Pulmonary artery endothelial cell (primary cell): ENCODE results near the gene NKD1. TPM values are rescaled to one million over a fixed set of nuclear protein-coding genes. Genes with fewer than 3 reads are reported as not detected.
"Not testable (repeated sequence)": the region's sequence is repeated elsewhere in the genome, so short reads cannot be mapped to it uniquely, and the experiment has no call there.

Source experiments
- DNase-seq: peaks from one replicate; pipeline ENCODE4 v3.0.0-alpha.2; 2011; ENCODE audit warnings: low read depth, low spot score
- total RNA-seq: library from RNA; depleted of rRNA; stranded (reverse); fragments of >200 nt; gene quantifications from 2 replicates; pipeline ENCODE4 v1.2.3, GENCODE V29; 2014

Gene NKD1
- total RNA-seq, 1 donor from 2014 or later: 0.07 TPM

- DNase-seq: not testable (repeated sequence)
Measured at GRCh38 chr16:50579373-50579772, 31.2 kb downstream of the NKD1 start.

- no peak for DNase-seq
Measured at GRCh38 chr16:50580180-50580798, 32.1 kb downstream of the NKD1 start.

GRCh38 chr16:50581845-50582244, 33.6 kb downstream of the NKD1 start:
- no peak for DNase-seq

GRCh38 chr16:50583211-50583610, 35.0 kb downstream of the NKD1 start:
- no peak for DNase-seq

GRCh38 chr16:50584033-50584722, 36.0 kb downstream of the NKD1 start:
- DNase-seq: no peak

- no peak for DNase-seq
Measured at GRCh38 chr16:50585331-50585776, 37.2 kb downstream of the NKD1 start.

- no peak for DNase-seq
Measured at GRCh38 chr16:50587543-50587942, 39.3 kb downstream of the NKD1 start.

- no peak for DNase-seq
Measured at GRCh38 chr16:50588276-50588675, 40.1 kb downstream of the NKD1 start.

GRCh38 chr16:50591209-50591608, 43.0 kb downstream of the NKD1 start:
- no peak for DNase-seq

GRCh38 chr16:50591800-50592771, 43.9 kb downstream of the NKD1 start:
- no peak for DNase-seq

GRCh38 chr16:50592996-50593395, 44.8 kb downstream of the NKD1 start:
- no peak for DNase-seq

- DNase-seq: no peak
Measured at GRCh38 chr16:50593410-50594150, 45.4 kb downstream of the NKD1 start.

- no peak for DNase-seq
Measured at GRCh38 chr16:50594308-50595260, 46.4 kb downstream of the NKD1 start.

- no peak for DNase-seq
Measured at GRCh38 chr16:50595859-50596258, 47.7 kb downstream of the NKD1 start.

GRCh38 chr16:50596762-50597450, 48.7 kb downstream of the NKD1 start:
- DNase-seq: no peak

GRCh38 chr16:50597563-50598255, 49.5 kb downstream of the NKD1 start:
- DNase-seq: no peak

- no peak for DNase-seq
Measured at GRCh38 chr16:50598256-50598894, 50.2 kb downstream of the NKD1 start.

GRCh38 chr16:50598936-50599361, 50.8 kb downstream of the NKD1 start:
- no peak for DNase-seq
